Esophagus squamous epithelium (tissue), 5 donors: Measurements from ENCODE around the gene BAHCC1. TPM values are rescaled to one million over a fixed set of nuclear protein-coding genes. Genes with fewer than 3 reads are reported as not detected.

ENCODE experiments used
- DNase-seq: peaks from one replicate; lab custom pipeline; 2025; lab: John Stamatoyannopoulos, UW
- H3K27ac ChIP-seq, 4 donors: fragments of 200-600 bp; sonication (generic); one replicate each; pipeline ENCODE4 v1.5.1; 2016 to 2019; ENCODE audit warnings: mild to moderate bottlenecking in 1 of 4
- H3K27me3 ChIP-seq, 4 donors: fragments of 200-600 bp; sonication (generic); 1 replicate in 3 of 4; 2 replicates in 1 of 4; pipeline versions ENCODE4 v1.5.1 to v1.6.0; 2017 to 2021; ENCODE audit warnings: antibody characterized with exemption in 1 of 4
- H3K36me3 ChIP-seq, 3 donors: fragments of 200-600 bp; sonication (generic); one replicate each; pipeline ENCODE4 v1.5.1; 2016 to 2019
- H3K4me1 ChIP-seq, 3 donors: fragments of 200-600 bp; sonication (generic); one replicate each; pipeline ENCODE4 v1.5.1; 2017 to 2019
- H3K4me3 ChIP-seq, 4 donors: fragments of 200-600 bp; sonication (generic); 1 replicate in 3 of 4; 2 replicates in 1 of 4; pipeline ENCODE4 v1.5.1; 2016 to 2019; ENCODE audit warnings: mild to moderate bottlenecking in 2 of 4, moderate library complexity in 1 of 4
- H3K9me3 ChIP-seq, 3 donors: fragments of 200-600 bp; sonication (generic); one replicate each; pipeline ENCODE4 v1.5.1; 2016 to 2019
- POLR2A ChIP-seq, 4 donors: fragments of 450-650 bp; IDR thresholded peaks; one replicate each; pipeline ENCODE4 v1.6.1; 2017; ENCODE audit warnings: antibody characterized with exemption in 4 of 4, mild to moderate bottlenecking in 4 of 4, moderate library complexity in 3 of 4
- WGBS, 2 donors: methylation state at CpG; one replicate each; pipeline ENCODE4 v1.1.5; 2018; 5-methylcytosine and 5-hydroxymethylcytosine counted together
- intact Hi-C: fragments of 100-400 bp; cut with DNase I; formaldehyde crosslinking; loops from one replicate; pipeline ENCODE4 v1.15.0; 2022
- total RNA-seq, 4 donors: library from RNA; depleted of rRNA; stranded (reverse); fragments of >200 nt; gene quantifications; one replicate each; pipeline ENCODE4 v1.1.0, GENCODE V29; 2016
- TF ChIP-seq, protein P1 (sequence below), 6 experiments: fragments of 450-650 bp in 4 of 6; fragments of 200-600 bp in 2 of 6; sonication (generic) in 2 of 6; IDR thresholded peaks; one replicate each; pipeline ENCODE4 v1.5.1; 2016 to 2019; ENCODE audit warnings: antibody characterized with exemption in 6 of 6, mild to moderate bottlenecking in 4 of 6, moderate library complexity in 4 of 6
- donor health status: DM: yes; HTN: yes; CAD: no.

The BAHCC1 gene
- total RNA-seq, 4 donors from 2014 or later, result 3.8 to 10.6 (median 5.4) TPM

DNA sequence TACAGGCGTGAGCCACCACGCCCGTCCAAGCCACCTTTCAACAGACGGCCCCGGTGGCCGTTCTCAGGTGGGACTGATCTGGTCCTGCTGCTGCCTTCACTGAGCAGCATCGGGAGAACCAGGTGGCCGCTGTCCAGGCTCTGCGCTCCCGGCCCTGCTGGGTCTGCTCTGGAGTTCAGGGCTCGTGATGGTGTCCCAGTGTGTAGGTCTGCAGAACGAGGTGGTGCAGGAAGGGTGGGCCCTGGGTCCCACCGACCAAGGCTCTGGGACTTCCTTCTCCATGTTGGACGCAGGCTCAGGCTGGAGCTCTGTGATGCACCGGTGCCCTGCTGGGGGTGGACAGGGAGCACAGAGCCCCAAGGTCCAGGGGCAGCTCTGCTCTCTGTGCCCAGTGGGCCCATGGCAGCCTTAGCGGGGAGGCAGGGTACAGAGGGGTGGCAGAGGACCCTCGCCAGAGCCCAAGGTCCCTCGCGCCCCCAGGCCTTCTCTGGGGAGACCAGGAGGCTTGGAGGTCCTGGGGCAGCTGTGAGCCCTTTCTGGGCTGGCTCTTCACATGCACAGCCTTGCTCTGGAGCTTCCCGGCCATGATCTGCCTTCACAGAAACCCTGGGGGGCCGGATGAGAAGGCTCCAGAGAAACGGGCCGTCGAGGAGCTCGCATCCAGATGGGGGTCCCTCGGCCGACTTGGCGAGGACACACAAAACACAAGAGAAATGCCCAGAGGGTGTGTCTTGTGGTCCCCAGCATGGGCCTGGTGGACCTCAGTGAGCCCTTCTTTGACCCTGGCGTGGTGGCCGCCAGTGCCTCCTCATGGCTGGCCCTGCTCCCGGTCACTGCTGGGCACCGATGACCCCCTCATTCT lies 26.9 kb upstream of the BAHCC1 start:
- H3K4me1 ChIP-seq, result peaks cover 24 to 45% (median 26%) of the 10 kb centered on the region in 3 donors
- no peaks in the 10 kb centered on the region for H3K36me3 ChIP-seq
- no peak overlapping the region for H3K27ac ChIP-seq
- H3K27me3 ChIP-seq, result peaks cover 0 to 35% (median 0%) of the 10 kb centered on the region in 4 donors
- intact Hi-C loops, result no loop called here
- 93 to 96% methylated on average over 8 to 17 of the region's 32 CpGs for WGBS, 2 donors
- TF ChIP-seq, protein P1, sequence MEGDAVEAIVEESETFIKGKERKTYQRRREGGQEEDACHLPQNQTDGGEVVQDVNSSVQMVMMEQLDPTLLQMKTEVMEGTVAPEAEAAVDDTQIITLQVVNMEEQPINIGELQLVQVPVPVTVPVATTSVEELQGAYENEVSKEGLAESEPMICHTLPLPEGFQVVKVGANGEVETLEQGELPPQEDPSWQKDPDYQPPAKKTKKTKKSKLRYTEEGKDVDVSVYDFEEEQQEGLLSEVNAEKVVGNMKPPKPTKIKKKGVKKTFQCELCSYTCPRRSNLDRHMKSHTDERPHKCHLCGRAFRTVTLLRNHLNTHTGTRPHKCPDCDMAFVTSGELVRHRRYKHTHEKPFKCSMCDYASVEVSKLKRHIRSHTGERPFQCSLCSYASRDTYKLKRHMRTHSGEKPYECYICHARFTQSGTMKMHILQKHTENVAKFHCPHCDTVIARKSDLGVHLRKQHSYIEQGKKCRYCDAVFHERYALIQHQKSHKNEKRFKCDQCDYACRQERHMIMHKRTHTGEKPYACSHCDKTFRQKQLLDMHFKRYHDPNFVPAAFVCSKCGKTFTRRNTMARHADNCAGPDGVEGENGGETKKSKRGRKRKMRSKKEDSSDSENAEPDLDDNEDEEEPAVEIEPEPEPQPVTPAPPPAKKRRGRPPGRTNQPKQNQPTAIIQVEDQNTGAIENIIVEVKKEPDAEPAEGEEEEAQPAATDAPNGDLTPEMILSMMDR (IDR thresholded peaks at IDR 0.05), result no peak
- no peak for TF ChIP-seq POLR2A (IDR thresholded peaks at IDR 0.05)
- no peak overlapping the region for H3K4me3 ChIP-seq
- H3K9me3 ChIP-seq, result no peaks in the 10 kb centered on the region
- DNase-seq, result no peak

DNA sequence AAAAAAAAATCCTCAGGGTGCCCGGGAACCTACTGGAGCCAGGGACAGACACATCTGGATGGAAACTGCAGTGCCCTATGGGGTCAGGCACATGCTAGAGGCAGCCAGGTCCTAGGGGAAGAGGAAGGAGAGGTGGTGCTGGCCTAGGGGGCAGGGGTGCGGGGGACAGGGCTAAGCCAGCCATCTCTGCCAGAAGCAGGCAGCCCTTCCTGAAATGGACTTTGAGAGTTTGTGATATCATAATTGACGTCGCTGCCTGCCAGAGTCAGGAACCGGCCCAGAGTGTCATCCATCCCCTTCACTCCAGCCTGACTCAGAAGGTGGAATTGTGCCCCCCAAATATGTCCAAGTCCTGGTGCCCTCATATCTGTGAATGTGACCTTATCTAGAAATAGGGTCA lies 25.0 kb upstream of the BAHCC1 start:
- Histone ChIP-seq H3K27me3 (peaks cover 0 to 35% (median 0%) of the 10 kb centered on the region in 4 donors), H3K36me3 (no peaks in the 10 kb centered on the region), H3K9me3 (no peaks in the 10 kb centered on the region), H3K27ac (no peak overlapping the region), H3K4me3 (no peak overlapping the region), H3K4me1 (peaks cover 12 to 28% (median 13%) of the 10 kb centered on the region in 3 donors)
- no peak for TF ChIP-seq POLR2A (IDR thresholded peaks at IDR 0.05)
- TF ChIP-seq, protein P1 (IDR thresholded peaks at IDR 0.05), result no peak
- WGBS, 2 donors, result 79 to 80% methylated on average over 4 of the region's 5 CpGs
- no peak for DNase-seq
- intact Hi-C loops, result no loop called here

DNA sequence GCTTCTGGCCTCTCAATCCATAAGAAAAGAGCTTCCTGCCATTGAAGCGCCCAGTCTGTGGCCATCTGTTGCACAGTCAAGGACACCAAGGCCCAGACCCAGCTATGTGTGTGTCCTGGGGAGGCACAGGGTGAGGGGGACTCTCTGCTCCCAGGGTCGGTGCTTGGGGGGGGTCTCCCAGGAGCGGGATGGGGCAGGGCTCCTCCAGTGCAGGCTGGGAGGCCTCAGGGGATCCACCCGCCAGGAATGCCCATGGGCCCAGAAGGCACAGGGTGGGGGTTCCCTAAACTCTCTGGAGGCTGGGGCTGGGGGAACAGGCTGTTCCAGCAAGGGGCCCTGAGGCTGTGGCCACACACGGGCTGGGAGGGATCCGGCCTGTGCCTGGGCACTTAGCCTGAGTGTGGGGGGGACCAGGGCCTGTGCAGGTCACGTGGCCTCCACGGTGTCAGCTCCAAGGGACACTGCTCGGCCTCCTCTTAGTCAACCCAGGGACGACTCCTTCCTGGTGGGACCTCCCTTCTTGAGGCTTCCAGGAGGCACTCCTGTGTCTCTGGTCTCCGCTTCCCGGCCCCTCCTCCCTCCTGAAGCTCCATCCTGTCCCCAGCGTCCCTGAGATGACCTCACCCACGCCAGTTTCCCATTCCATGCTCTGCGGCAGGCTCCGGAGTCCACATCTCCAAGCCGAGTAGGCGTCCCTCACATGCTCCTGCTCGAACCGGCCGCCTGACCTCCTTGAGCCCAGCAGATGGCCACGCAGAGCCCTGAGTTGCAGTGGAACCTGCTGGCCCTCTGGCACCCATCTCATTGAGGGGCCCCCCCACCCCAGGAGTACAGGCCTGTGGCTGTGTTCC lies 23.1 kb upstream of the BAHCC1 start:
- H3K9me3 ChIP-seq, result no peaks in the 10 kb centered on the region
- TF ChIP-seq, protein P1 (IDR thresholded peaks at IDR 0.05), result peak in 2 of 6 experiments; percentile 16 to 28
- TF ChIP-seq POLR2A (IDR thresholded peaks at IDR 0.05), result no peak
- H3K4me1 ChIP-seq, result peaks cover 0 to 13% (median 0%) of the 10 kb centered on the region in 3 donors
- intact Hi-C loops, result no loop called here
- peak overlapping the region in 1 of 4 donors; percentile 13 for H3K27ac ChIP-seq
- no peak for DNase-seq
- no peak overlapping the region for H3K4me3 ChIP-seq
- peaks cover 0 to 22% (median 0%) of the 10 kb centered on the region in 4 donors for H3K27me3 ChIP-seq
- 62 to 75% methylated on average over 7 to 9 of the region's 22 CpGs for WGBS, 2 donors
- no peaks in the 10 kb centered on the region for H3K36me3 ChIP-seq

DNA sequence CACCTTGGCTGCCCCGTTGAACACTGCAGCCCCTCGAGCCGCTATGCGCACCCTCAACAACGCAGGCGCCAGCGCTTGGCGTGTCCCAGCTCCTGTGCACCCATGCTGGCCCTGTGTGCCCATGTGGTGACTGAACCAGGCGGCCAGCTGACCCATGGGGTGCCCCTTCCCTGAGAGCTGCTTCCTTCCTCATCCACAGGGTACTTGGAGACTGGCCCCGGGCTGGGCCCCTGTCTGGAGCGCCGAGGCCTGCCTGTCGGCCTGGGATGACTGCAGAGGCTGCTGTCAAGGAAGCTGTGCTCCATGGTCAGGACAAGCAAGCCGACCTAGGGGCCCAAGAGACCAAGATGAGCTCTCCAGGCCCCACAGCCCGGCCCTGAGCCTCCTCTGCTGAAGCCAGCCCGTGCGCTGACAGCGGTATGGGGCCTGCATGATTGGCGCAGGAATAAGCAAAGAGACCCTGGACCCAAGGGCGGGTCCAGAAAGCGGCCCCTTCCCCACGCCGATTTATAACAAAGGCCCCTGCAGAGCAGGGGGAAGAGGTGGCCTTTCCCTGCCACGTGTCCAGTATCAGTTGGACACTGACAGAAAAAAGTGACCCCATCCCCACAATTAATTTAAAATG lies 21.6 kb upstream of the BAHCC1 start:
- H3K27ac ChIP-seq, result no peak overlapping the region
- H3K36me3 ChIP-seq, result no peaks in the 10 kb centered on the region
- TF ChIP-seq, protein P1 (IDR thresholded peaks at IDR 0.05), result no peak
- TF ChIP-seq POLR2A (IDR thresholded peaks at IDR 0.05), result no peak
- 80 to 87% methylated on average over 7 to 16 of the region's 24 CpGs for WGBS, 2 donors
- intact Hi-C loops, result no loop called here
- DNase-seq, result no peak
- H3K4me1 ChIP-seq, result peaks cover 0 to 13% (median 0%) of the 10 kb centered on the region in 3 donors
- H3K4me3 ChIP-seq, result no peak overlapping the region
- peaks cover 0 to 12% (median 0%) of the 10 kb centered on the region in 4 donors for H3K27me3 ChIP-seq
- H3K9me3 ChIP-seq, result no peaks in the 10 kb centered on the region
